Ectodermal cell (in vitro differentiated cells): Measurements from ENCODE around the gene CCL22.

Source experiments
- H3K27ac ChIP-seq: 2 replicates; pipeline ENCODE4 v1.7.0; 2013; ENCODE audit warnings: mild to moderate bottlenecking, low read depth, low read length; ENCODE audit not compliant: insufficient read depth, poor library complexity, severe bottlenecking
- H3K27me3 ChIP-seq: 2 replicates; pipeline ENCODE4 v1.7.0; 2013; ENCODE audit warnings: mild to moderate bottlenecking, low read length; ENCODE audit not compliant: insufficient read depth, control insufficient read depth, poor library complexity, severe bottlenecking
- H3K36me3 ChIP-seq: one replicate; pipeline ENCODE4 v1.7.0; 2013; ENCODE audit warnings: low read length; ENCODE audit not compliant: control insufficient read depth, insufficient read depth
- H3K4me1 ChIP-seq: one replicate; pipeline ENCODE4 v1.7.0; 2013; ENCODE audit warnings: low read length; ENCODE audit not compliant: control insufficient read depth, insufficient read depth
- H3K4me3 ChIP-seq: 2 replicates; pipeline ENCODE4 v1.7.0; 2013; ENCODE audit warnings: low read depth, low read length, control low read depth; ENCODE audit not compliant: insufficient read depth
- H3K9me3 ChIP-seq: 2 replicates; pipeline ENCODE4 v1.7.0; 2013; ENCODE audit warnings: mild to moderate bottlenecking, low read length, moderate library complexity; ENCODE audit not compliant: control insufficient read depth
- WGBS, 2 experiments: methylation state at CpG; one replicate each; pipeline ENCODE4 v1.1.7; 2013; ENCODE audit warnings: missing lambda C conversion rate in 2 of 2; 5-methylcytosine and 5-hydroxymethylcytosine counted together

The CCL22 gene

GRCh38 chr16:57409065-57409464 is 50.5 kb downstream of the CCL22 start:
- H3K36me3 ChIP-seq = no peaks in the 10 kb centered on the region
- H3K4me3 ChIP-seq = no peak overlapping the region
- no peaks in the 10 kb centered on the region for H3K4me1 ChIP-seq
- WGBS, 2 experiments = 93 to 97% methylated on average over 5 of the region's 5 CpGs
- no peaks in the 10 kb centered on the region for H3K9me3 ChIP-seq
- no peak overlapping the region for H3K27ac ChIP-seq
- no peaks in the 10 kb centered on the region for H3K27me3 ChIP-seq

DNA sequence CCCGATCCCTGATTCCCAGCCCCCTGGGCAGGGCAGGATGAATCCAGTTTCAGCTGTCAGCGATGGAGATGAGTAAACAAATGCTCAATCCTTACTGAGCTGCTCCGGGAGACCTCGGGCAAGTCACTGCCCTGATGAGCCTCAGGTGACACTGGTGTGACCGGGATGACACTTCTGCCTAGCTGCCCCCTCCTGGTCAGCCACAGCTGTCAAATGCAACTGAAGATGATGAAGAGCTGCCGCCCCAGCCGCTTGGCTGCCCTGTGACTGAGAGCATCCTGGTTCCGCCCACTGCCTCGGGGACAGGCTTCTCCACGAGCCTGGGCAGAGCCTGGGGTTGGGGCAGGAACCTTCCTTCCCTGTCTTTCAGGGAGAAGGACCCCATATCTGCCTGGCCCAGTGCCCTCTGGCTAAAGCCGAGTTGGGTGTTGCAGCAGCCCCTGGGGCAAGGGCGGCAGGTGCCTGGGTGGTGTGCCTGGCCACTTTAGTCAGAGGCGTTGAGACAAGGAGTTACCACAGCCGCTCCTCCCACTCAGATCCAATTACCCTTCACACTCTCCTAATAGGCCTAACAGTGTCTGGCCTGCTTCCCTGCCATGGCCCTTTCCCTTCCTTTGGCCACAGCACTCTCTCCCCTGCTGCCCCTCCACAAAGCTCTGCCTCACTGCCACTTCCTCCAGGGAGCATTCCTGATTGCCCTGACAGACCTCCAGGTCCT is 51.4 kb downstream of the CCL22 start:
- Histone ChIP-seq H3K9me3 (no peaks in the 10 kb centered on the region), H3K27me3 (no peaks in the 10 kb centered on the region), H3K4me1 (no peaks in the 10 kb centered on the region), H3K4me3 (no peak overlapping the region), H3K36me3 (no peaks in the 10 kb centered on the region), H3K27ac (no peak overlapping the region)
- WGBS, 2 experiments = 69 to 71% methylated on average over 14 of the region's 14 CpGs

DNA sequence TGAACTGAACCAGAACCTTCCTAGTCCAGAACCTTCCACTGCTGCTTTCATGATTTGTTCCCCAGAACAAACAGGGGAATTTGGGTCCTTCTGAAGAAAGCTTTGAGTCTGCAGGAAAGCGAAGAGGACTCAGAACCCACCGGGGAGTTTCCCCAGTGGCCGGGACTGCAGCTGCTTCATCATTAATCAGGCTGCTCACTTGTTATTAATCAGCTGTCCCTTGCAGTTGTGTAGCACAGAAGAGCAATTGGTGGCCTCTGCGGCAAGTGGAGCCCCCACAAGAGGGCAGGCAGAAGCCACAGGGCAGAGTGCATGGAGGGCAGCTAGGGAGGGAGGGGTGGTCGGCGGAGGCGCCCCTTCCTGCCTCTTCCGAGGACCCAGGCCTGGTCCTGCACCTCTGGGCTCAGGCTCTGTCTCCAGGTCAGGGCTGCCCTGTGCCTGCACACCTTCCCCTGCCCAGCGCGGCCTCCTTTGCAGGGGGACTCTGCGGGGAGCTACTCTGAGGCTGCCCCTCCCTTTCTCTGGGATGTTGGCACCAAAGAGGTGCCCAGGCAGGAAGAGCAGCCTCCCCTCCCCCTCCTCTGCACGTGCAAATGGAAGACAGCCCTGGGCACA is 52.9 kb downstream of the CCL22 start:
- Histone ChIP-seq H3K27me3 (no peaks in the 10 kb centered on the region), H3K4me3 (no peak overlapping the region), H3K9me3 (no peaks in the 10 kb centered on the region), H3K36me3 (no peaks in the 10 kb centered on the region), H3K4me1 (peaks cover 5% of the 10 kb centered on the region), H3K27ac (no peak overlapping the region)
- WGBS, 2 experiments = 82 to 84% methylated on average over 12 of the region's 12 CpGs

DNA sequence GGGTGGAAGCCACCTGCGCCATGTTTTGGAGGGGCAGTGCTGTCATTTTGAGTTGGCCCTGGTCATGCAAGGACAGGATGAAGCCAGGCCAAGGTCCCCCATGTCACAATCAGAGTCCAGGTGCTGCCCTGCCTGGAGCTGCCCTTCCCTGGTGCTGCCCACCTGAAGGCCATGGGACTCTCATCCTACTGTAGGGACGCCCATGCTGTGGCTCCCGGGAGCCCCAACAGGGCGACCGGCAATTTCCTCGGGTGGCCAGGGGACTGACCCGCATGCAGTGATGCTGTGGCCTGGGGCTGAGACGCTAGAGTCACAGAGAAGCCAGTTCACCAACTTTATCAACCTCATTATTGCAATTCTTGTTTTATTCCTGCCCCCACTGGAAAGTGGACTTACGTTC is 54.0 kb downstream of the CCL22 start:
- Histone ChIP-seq H3K4me3 (no peak overlapping the region), H3K9me3 (no peaks in the 10 kb centered on the region), H3K36me3 (no peaks in the 10 kb centered on the region), H3K27me3 (no peaks in the 10 kb centered on the region), H3K4me1 (peaks cover 11% of the 10 kb centered on the region), H3K27ac (no peak overlapping the region)
- WGBS, 2 experiments = 94% methylated on average over 9 of the region's 9 CpGs

DNA sequence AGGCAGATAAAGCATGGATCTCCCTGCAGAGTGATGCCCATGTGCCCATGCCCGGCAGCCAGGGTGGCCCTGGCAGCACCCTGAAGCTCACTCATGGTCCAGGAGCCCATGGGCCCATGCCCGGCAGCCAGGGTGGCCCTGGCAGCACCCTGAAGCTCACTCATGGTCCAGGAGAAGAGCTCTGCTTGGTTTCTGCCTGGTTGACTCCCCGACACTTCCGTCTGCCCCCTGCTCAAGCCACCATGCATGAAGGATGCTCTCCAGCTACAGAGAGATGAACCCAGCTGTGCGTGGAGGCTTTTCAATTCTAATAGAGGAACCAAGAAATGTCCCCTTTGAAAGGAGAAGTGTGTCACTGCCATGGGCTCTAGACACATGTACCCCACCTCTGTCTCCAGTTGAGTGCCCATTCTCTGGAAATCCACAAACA is 54.7 kb downstream of the CCL22 start:
- H3K9me3 ChIP-seq = no peaks in the 10 kb centered on the region
- H3K4me1 ChIP-seq = peaks cover 14% of the 10 kb centered on the region
- no peaks in the 10 kb centered on the region for H3K36me3 ChIP-seq
- no peak overlapping the region for H3K27ac ChIP-seq
- H3K27me3 ChIP-seq = no peaks in the 10 kb centered on the region
- 92 to 95% methylated on average over 5 of the region's 5 CpGs for WGBS, 2 experiments
- H3K4me3 ChIP-seq = no peak overlapping the region

GRCh38 chr16:57413733-57414132 is 55.1 kb downstream of the CCL22 start:
- H3K9me3 ChIP-seq = no peaks in the 10 kb centered on the region
- H3K36me3 ChIP-seq = no peaks in the 10 kb centered on the region
- peaks cover 14% of the 10 kb centered on the region for H3K4me1 ChIP-seq
- H3K27ac ChIP-seq = no peak overlapping the region
- WGBS, 2 experiments = 89 to 91% methylated on average over 6 to 7 of the region's 7 CpGs
- no peak overlapping the region for H3K4me3 ChIP-seq
- H3K27me3 ChIP-seq = no peaks in the 10 kb centered on the region
